HL-60 (cell line): ENCODE results near the gene SFT2D3.

Experiments
- DNase-seq, 2 experiments: peaks; one replicate each; pipeline ENCODE4 v3.0.0-alpha.2; 2010 to 2020; ENCODE audit warnings: low read depth in 1 of 2, low spot score in 1 of 2
- H3K27ac ChIP-seq: fragments of 250-450 bp; sonication (Bioruptor Pico); replicated peaks from 2 replicates; pipeline ENCODE4 v1.5.1; 2020; ENCODE audit warnings: mild to moderate bottlenecking, moderate library complexity
- H3K27me3 ChIP-seq: fragments of 250-450 bp; sonication (Bioruptor Pico); 2 replicates; pipeline ENCODE4 v1.5.1; 2021; ENCODE audit warnings: mild to moderate bottlenecking, moderate library complexity; ENCODE audit not compliant: insufficient read depth, poor library complexity, severe bottlenecking
- H3K4me3 ChIP-seq: replicated peaks from 2 replicates; pipeline ENCODE4 v1.5.1; 2011; ENCODE audit warnings: mild to moderate bottlenecking, control low read depth, low read length; ENCODE audit not compliant: insufficient read depth
- GABPA ChIP-seq: IDR thresholded peaks from 2 replicates; pipeline ENCODE4 v1.6.1; 2012; ENCODE audit warnings: low read depth
- POLR2AphosphoS5 ChIP-seq: IDR thresholded peaks from 2 replicates; pipeline ENCODE4 v1.6.1; 2012; ENCODE audit warnings: low read depth
- SPI1 ChIP-seq: IDR thresholded peaks from 2 replicates; pipeline ENCODE4 v1.6.1; 2012; ENCODE audit warnings: low read depth, mild to moderate bottlenecking, borderline replicate concordance
- TF ChIP-seq, protein P1 (sequence below): IDR thresholded peaks from 2 replicates; pipeline ENCODE4 v1.6.1; 2012; ENCODE audit warnings: low read depth; ENCODE audit not compliant: insufficient replicate concordance
- TF ChIP-seq, protein P2 (sequence below): IDR thresholded peaks from one replicate; pipeline ENCODE4 v1.5.1; 2011; ENCODE audit warnings: low read length, control low read depth, inconsistent platforms; ENCODE audit not compliant: insufficient read depth

The SFT2D3 gene

DNA sequence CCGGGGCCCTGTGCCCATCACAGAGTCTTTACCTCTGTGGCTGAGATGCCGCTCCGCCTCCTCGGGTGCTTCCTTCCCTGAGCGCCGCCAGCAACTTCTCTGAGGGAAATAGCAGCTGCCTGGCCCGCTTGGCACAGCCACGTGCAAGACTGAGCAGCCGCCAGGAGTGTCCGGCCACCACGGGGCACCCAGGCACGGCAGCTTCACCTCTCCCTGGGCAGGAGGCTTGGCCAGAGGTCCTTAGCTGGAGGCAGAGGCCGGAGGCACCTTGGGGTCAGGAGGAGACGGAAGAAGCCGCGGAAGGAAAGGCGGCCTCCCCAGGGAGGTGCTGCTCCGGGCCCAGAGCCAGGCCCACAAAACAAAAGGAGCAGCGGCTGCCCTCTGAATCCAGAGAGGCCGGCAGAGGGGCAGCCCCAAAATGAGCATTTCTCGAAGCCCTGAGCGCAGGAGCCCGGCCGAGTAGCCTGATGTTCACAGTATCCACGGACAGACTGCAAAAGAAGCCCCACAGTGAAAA is 20.0 kb upstream of the SFT2D3 start:
- peak in 1 of 2 experiments; percentile 14 for DNase-seq
- Histone ChIP-seq H3K27ac (no peak overlapping the region), H3K4me3 (no peak overlapping the region), H3K27me3 (peaks cover 14% of the 10 kb centered on the region)
- TF ChIP-seq SPI1 = no peak
- no peak for TF ChIP-seq GABPA
- TF ChIP-seq, protein P1, sequence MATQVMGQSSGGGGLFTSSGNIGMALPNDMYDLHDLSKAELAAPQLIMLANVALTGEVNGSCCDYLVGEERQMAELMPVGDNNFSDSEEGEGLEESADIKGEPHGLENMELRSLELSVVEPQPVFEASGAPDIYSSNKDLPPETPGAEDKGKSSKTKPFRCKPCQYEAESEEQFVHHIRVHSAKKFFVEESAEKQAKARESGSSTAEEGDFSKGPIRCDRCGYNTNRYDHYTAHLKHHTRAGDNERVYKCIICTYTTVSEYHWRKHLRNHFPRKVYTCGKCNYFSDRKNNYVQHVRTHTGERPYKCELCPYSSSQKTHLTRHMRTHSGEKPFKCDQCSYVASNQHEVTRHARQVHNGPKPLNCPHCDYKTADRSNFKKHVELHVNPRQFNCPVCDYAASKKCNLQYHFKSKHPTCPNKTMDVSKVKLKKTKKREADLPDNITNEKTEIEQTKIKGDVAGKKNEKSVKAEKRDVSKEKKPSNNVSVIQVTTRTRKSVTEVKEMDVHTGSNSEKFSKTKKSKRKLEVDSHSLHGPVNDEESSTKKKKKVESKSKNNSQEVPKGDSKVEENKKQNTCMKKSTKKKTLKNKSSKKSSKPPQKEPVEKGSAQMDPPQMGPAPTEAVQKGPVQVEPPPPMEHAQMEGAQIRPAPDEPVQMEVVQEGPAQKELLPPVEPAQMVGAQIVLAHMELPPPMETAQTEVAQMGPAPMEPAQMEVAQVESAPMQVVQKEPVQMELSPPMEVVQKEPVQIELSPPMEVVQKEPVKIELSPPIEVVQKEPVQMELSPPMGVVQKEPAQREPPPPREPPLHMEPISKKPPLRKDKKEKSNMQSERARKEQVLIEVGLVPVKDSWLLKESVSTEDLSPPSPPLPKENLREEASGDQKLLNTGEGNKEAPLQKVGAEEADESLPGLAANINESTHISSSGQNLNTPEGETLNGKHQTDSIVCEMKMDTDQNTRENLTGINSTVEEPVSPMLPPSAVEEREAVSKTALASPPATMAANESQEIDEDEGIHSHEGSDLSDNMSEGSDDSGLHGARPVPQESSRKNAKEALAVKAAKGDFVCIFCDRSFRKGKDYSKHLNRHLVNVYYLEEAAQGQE = no peak
- TF ChIP-seq, protein P2, sequence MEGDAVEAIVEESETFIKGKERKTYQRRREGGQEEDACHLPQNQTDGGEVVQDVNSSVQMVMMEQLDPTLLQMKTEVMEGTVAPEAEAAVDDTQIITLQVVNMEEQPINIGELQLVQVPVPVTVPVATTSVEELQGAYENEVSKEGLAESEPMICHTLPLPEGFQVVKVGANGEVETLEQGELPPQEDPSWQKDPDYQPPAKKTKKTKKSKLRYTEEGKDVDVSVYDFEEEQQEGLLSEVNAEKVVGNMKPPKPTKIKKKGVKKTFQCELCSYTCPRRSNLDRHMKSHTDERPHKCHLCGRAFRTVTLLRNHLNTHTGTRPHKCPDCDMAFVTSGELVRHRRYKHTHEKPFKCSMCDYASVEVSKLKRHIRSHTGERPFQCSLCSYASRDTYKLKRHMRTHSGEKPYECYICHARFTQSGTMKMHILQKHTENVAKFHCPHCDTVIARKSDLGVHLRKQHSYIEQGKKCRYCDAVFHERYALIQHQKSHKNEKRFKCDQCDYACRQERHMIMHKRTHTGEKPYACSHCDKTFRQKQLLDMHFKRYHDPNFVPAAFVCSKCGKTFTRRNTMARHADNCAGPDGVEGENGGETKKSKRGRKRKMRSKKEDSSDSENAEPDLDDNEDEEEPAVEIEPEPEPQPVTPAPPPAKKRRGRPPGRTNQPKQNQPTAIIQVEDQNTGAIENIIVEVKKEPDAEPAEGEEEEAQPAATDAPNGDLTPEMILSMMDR = no peak
- no peak for TF ChIP-seq POLR2AphosphoS5

DNA sequence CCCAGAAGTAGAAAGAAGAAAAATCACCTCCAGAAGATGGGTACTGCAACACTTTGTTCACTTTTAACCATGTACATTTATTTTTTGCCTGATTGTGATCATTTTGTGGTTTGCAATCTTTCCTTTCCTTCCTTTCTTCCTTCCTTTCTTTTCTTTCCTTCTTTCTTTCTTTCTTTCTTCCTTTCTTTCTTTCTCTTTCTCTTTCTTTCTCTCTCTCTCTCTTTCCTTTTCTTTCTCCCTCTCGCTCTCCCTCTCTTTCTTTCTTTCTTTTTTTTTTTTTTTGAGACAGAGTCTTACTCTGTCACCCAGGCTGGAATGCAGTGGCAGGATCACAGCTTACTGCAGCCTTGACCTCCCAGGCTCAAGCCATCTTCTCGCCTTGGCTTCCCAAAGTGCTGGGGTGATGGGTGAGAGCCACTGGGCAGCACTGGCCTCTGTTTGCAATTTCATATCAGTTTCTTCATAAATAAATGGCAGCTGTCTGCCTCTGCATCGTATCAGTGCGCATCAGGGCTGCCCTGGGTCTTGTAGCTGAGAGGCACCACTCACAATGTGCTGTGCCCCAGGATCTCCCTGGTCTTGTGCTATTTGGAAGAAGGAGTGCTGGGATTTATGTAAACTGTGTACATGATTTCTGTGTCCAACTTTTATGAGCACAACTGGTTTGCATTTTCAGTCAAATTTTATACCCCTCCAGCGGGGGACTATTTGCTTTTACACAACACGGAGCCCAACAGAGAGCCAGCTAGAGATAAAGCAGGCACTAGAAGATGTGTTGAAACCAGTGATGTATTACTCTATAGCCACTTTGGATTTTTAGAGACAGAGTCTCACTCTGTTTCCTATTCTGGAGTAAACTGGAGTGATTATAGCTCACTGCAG is 19.1 kb upstream of the SFT2D3 start:
- Histone ChIP-seq H3K27ac (no peak overlapping the region), H3K27me3 (peaks cover 5% of the 10 kb centered on the region), H3K4me3 (no peak overlapping the region)
- no peak for DNase-seq
- TF ChIP-seq, protein P2 = no peak
- no peak for TF ChIP-seq GABPA
- no peak for TF ChIP-seq SPI1
- TF ChIP-seq, protein P1 = no peak
- TF ChIP-seq POLR2AphosphoS5 = no peak

DNA sequence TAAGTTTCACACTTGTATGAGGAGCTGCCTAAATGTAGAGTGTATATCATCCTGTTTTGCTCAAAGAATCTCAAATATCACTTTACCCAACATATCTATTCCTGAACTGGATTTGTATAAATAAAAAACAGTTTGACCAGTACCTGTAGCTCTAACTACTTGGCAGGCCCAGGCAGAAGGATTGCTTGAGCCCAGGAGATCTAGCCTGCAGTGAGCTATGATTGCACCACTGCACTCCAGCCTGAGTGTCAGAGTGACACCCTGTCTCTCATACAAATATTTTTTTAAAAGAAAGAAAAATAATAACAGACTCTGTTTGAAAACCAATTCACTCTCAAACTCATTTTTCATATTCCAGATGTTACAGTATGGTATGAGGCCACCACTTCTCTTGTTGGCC is 18.2 kb upstream of the SFT2D3 start:
- no peak overlapping the region for H3K4me3 ChIP-seq
- no peak overlapping the region for H3K27ac ChIP-seq
- no peak for DNase-seq
- no peaks in the 10 kb centered on the region for H3K27me3 ChIP-seq
- TF ChIP-seq GABPA (no peak), POLR2AphosphoS5 (no peak), SPI1 (no peak)
- TF ChIP-seq, protein P2 = no peak
- TF ChIP-seq, protein P1 = no peak
